ENCODE measurements around the gene ADD2.

- TF ChIP-seq ZFP3 (CRISPR knock-in tag; IDR thresholded peaks at IDR 0.05) (no peak), ZC3H10 (CRISPR knock-in tag; IDR thresholded peaks at IDR 0.05) (no peak), CREB5 (CRISPR knock-in tag; IDR thresholded peaks at IDR 0.05; ENCODE audit: low read depth) (no peak)
Observed at GRCh38 chr2:70616168-70616694, 151.8 kb downstream of the ADD2 start.

Data from SK-N-SH treated with all-trans-retinoic acid at 6 μM for 48 hours (cell line).